B cell (primary cell): ENCODE results near the gene ANLN. TPM values are rescaled to one million over a fixed set of nuclear protein-coding genes. Genes with fewer than 3 reads are reported as not detected.
"Not testable (repeated sequence)": the region's sequence is repeated elsewhere in the genome, so short reads cannot be mapped to it uniquely, and the experiment has no call there.

Experiments used
- ATAC-seq: fragments of 200-7000 bp; cut with Tn5 transposase; one replicate; pipeline ENCODE4 v1.10.0; 2021; ENCODE audit warnings: low read depth, mild to moderate bottlenecking, moderate number of reproducible peaks, moderate library complexity
- CTCF ChIA-PET: fragments of 350-600 bp; sonication (Branson Sonifier 250); formaldehyde crosslinking; loops from one replicate; lab custom pipeline; 2021; ENCODE audit warnings: antibody characterized with exemption, inconsistent platforms; lab: Charles Lee
- POLR2A ChIA-PET: fragments of 350-600 bp; sonication (Branson Sonifier 250); formaldehyde crosslinking; loops from one replicate; lab custom pipeline; 2021; ENCODE audit warnings: antibody characterized with exemption; lab: Charles Lee
- DNase-seq: peaks from one replicate; pipeline ENCODE4 v3.0.0; 2013
- H2AFZ ChIP-seq: 2 replicates; pipeline ENCODE4 v1.6.1; 2012; ENCODE audit warnings: mild to moderate bottlenecking, low read depth, low read length; ENCODE audit not compliant: insufficient read depth, poor library complexity, severe bottlenecking
- H3K27ac ChIP-seq, 2 donors: 1 replicate in 1 of 2; 2 replicates in 1 of 2; pipeline ENCODE4 v1.5.1; 2012 to 2013; ENCODE audit warnings: low read length in 2 of 2, mild to moderate bottlenecking in 2 of 2, moderate library complexity in 1 of 2
- H3K27me3 ChIP-seq, 4 experiments: fragments of 200-600 bp in 1 of 4; sonication (generic) in 1 of 4; replicated peaks in 1 of 4; 1 replicate in 2 of 4; 2 replicates in 2 of 4; pipeline versions ENCODE4 v1.6.1 to v1.7.0; 2013 to 2016; ENCODE audit warnings: low read length in 3 of 4, mild to moderate bottlenecking in 2 of 4, mixed read lengths in 1 of 4, moderate library complexity in 1 of 4; ENCODE audit not compliant: insufficient read depth in 4 of 4, control insufficient read depth in 3 of 4; ENCODE audit errors: control extremely low read depth in 1 of 4
- H3K36me3 ChIP-seq, 2 experiments: replicated peaks in 1 of 2; 1 replicate in 1 of 2; 2 replicates in 1 of 2; pipeline versions ENCODE4 v1.6.1 to v1.7.1; 2013; ENCODE audit warnings: low read length in 1 of 2; ENCODE audit not compliant: insufficient read depth in 2 of 2, control insufficient read depth in 1 of 2; ENCODE audit errors: control extremely low read depth in 1 of 2, extremely low read depth in 1 of 2
- H3K4me1 ChIP-seq, 2 donors: fragments of 200-600 bp in 1 of 2; sonication (generic) in 1 of 2; 1 replicate in 1 of 2; 2 replicates in 1 of 2; pipeline versions ENCODE4 v1.5.1 to v1.6.1; 2013 to 2017; ENCODE audit warnings: low read length in 2 of 2; ENCODE audit not compliant: control insufficient read depth in 2 of 2, insufficient read depth in 2 of 2
- H3K4me2 ChIP-seq: replicated peaks from 2 replicates; pipeline ENCODE3; 2012; ENCODE audit warnings: mild to moderate bottlenecking, low read depth, low read length; ENCODE audit not compliant: poor library complexity, severe bottlenecking
- H3K4me3 ChIP-seq, 5 experiments: fragments of 200-600 bp in 1 of 5; sonication (generic) in 1 of 5; 1 replicate in 3 of 5; 2 replicates in 2 of 5; pipeline versions ENCODE4 v1.5.1 to v1.7.0; 2011 to 2016; ENCODE audit warnings: low read length in 4 of 5, mild to moderate bottlenecking in 4 of 5, low read depth in 2 of 5, control low read depth in 1 of 5, moderate library complexity in 1 of 5; ENCODE audit not compliant: insufficient read depth in 1 of 5; ENCODE audit errors: control extremely low read depth in 1 of 5, extremely low read depth in 1 of 5
- H3K79me2 ChIP-seq: fragments of 200-600 bp; sonication (generic); one replicate; pipeline ENCODE4 v1.6.0; 2016; ENCODE audit warnings: low read length; ENCODE audit not compliant: control insufficient read depth, insufficient read depth
- H3K9ac ChIP-seq: fragments of 200-600 bp; sonication (generic); 2 replicates; pipeline ENCODE4 v1.6.1; 2017; ENCODE audit warnings: mild to moderate bottlenecking, low read length, moderate library complexity
- H3K9me3 ChIP-seq, 3 donors: one replicate each; pipeline versions ENCODE4 v1.6.1 to v1.7.1; 2013; ENCODE audit warnings: low read length in 2 of 3; ENCODE audit not compliant: control insufficient read depth in 2 of 3, insufficient read depth in 1 of 3; ENCODE audit errors: control extremely low read depth in 1 of 3
- H4K20me1 ChIP-seq: 2 replicates; pipeline ENCODE4 v1.6.0; 2012; ENCODE audit warnings: mild to moderate bottlenecking, low read length; ENCODE audit not compliant: insufficient read depth, control insufficient read depth, poor library complexity, severe bottlenecking
- H3K27ac Mint-ChIP-seq: one replicate; pipeline ENCODE4 v1.8.0; 2021; ENCODE audit warnings: mixed read lengths
- H3K27me3 Mint-ChIP-seq: one replicate; pipeline ENCODE4 v1.8.0; 2021; ENCODE audit warnings: mixed read lengths
- H3K4me1 Mint-ChIP-seq: one replicate; pipeline ENCODE4 v1.8.0; 2021; ENCODE audit warnings: mixed read lengths
- H3K4me3 Mint-ChIP-seq: one replicate; pipeline ENCODE4 v1.8.0; 2021; ENCODE audit warnings: mixed read lengths
- H3K9me3 Mint-ChIP-seq: one replicate; pipeline ENCODE4 v1.8.0; 2022; ENCODE audit warnings: mixed read lengths; ENCODE audit not compliant: insufficient read depth
- CTCF ChIP-seq: fragments of 200-600 bp; IDR thresholded peaks from one replicate; pipeline ENCODE4 v1.8.0; 2022; ENCODE audit warnings: antibody characterized with exemption, mild to moderate bottlenecking
- EZH2 ChIP-seq: IDR thresholded peaks from 2 replicates; pipeline ENCODE4 v1.6.1; 2012; ENCODE audit warnings: borderline replicate concordance, low read depth, mild to moderate bottlenecking, moderate library complexity, low read length; ENCODE audit not compliant: insufficient read depth, poor library complexity, severe bottlenecking
- WGBS: methylation state at CpG from one replicate; pipeline ENCODE4 v1.1.5; 2013; ENCODE audit warnings: missing lambda C conversion rate; ENCODE audit not compliant: insufficient coverage; 5-methylcytosine and 5-hydroxymethylcytosine counted together
- intact Hi-C: fragments of 100-400 bp; cut with micrococcal nuclease; formaldehyde crosslinking; loops from one replicate; pipeline ENCODE4 v1.10.0; 2022
- polyA plus RNA-seq: library from polyadenylated mRNA; depleted of rRNA; stranded (reverse); fragments of >200 nt; gene quantifications from 2 replicates; pipeline ENCODE4 v1.2.3, GENCODE V29; 2012
- total RNA-seq, 2 donors: library from RNA; stranded (reverse); fragments of 120-200 nt in 1 of 2; gene quantifications; 1 replicate in 1 of 2; 2 replicates in 1 of 2; pipeline versions ENCODE4 v1.2.3 to v1.2.4, GENCODE V29; 2013 to 2022

Gene ANLN
- total and polyA plus RNA-seq, 2 donors (not counting 1 experiment from before 2014, with no cell fraction given): 0.19 to 0.32 TPM

GRCh38 chr7:36496576-36496975 is 106.9 kb downstream of the ANLN start:
- H3K9me3 ChIP-seq: no peaks in the 10 kb centered on the region
- H3K27me3 Mint-ChIP-seq: peaks cover 30% of the 10 kb centered on the region
- CTCF ChIA-PET: interaction anchor here (1.6 kb wide), 1 partner anchor 9 kb away, joined by 4 read pairs; no protein-coding TSS in a partner anchor

GRCh38 chr7:36497176-36497575 is 107.5 kb downstream of the ANLN start:
- H3K4me1 ChIP-seq, H3K27ac Mint-ChIP-seq, H3K36me3 ChIP-seq, H3K27me3 ChIP-seq, H3K79me2 ChIP-seq, POLR2A ChIA-PET, H2AFZ ChIP-seq, H4K20me1 ChIP-seq, H3K27ac ChIP-seq, DNase-seq, intact Hi-C loops, H3K4me3 Mint-ChIP-seq, H3K9ac ChIP-seq, H3K4me2 ChIP-seq, ATAC-seq, H3K9me3 ChIP-seq, H3K4me1 Mint-ChIP-seq, H3K9me3 Mint-ChIP-seq, H3K4me3 ChIP-seq: not testable (repeated sequence)
- 100% methylated on average over 3 of the region's 6 CpGs for WGBS
- CTCF ChIA-PET: interaction anchor here (1.6 kb wide), 1 partner anchor 10 kb away, joined by 4 read pairs; no protein-coding TSS in a partner anchor
- H3K27me3 Mint-ChIP-seq: peaks cover 30% of the 10 kb centered on the region

More at GRCh38 chr7:36496576-36496975, 106.9 kb downstream of the ANLN start:
- no peak overlapping the region for H3K4me2 ChIP-seq
- H3K27ac Mint-ChIP-seq: no peak overlapping the region
- H3K4me1 ChIP-seq: no peaks in the 10 kb centered on the region
- H3K9ac ChIP-seq: no peak overlapping the region
- no peaks in the 10 kb centered on the region for H4K20me1 ChIP-seq
- H3K27ac ChIP-seq: no peak overlapping the region
- WGBS: 80% methylated on average over 1 of the region's 6 CpGs
- POLR2A ChIA-PET: no interaction called here
- DNase-seq: no peak
- H3K27me3 ChIP-seq: peaks cover 0 to 3% (median 0%) of the 10 kb centered on the region in 4 experiments
- no peak overlapping the region for H3K4me3 Mint-ChIP-seq
- no peaks in the 10 kb centered on the region for H3K4me1 Mint-ChIP-seq
- no peak overlapping the region for H2AFZ ChIP-seq
- no peak for ATAC-seq
- no peaks in the 10 kb centered on the region for H3K9me3 Mint-ChIP-seq
- no peaks in the 10 kb centered on the region for H3K36me3 ChIP-seq
- TF ChIP-seq EZH2 (no peak), CTCF (no peak)
- no peak overlapping the region for H3K4me3 ChIP-seq
- no peaks in the 10 kb centered on the region for H3K79me2 ChIP-seq
- intact Hi-C loops: no loop called here
